HFFc6 (cell line): ENCODE measurements around the gene ZNRF4. TPM values are rescaled to one million over a fixed set of nuclear protein-coding genes. Genes with fewer than 3 reads are reported as not detected.

ENCODE experiments used
- DNase-seq: peaks from one replicate; pipeline ENCODE4 v3.0.0-alpha.2; 2018
- H3K27ac Mint-ChIP-seq: 2 replicates; pipeline ENCODE4 v1.8.0; 2020; ENCODE audit warnings: mild to moderate bottlenecking, mixed read lengths
- H3K27me3 Mint-ChIP-seq: 2 replicates; pipeline ENCODE4 v1.8.0; 2021; ENCODE audit warnings: mild to moderate bottlenecking, moderate library complexity, mixed read lengths; ENCODE audit not compliant: insufficient read depth
- H3K36me3 Mint-ChIP-seq: 2 replicates; pipeline ENCODE4 v1.8.0; 2021; ENCODE audit warnings: low read depth, mixed read lengths
- H3K4me1 Mint-ChIP-seq: 2 replicates; pipeline ENCODE4 v1.8.0; 2020; ENCODE audit warnings: low read depth, mixed read lengths
- H3K4me3 Mint-ChIP-seq: 2 replicates; pipeline ENCODE4 v1.8.0; 2020; ENCODE audit warnings: mild to moderate bottlenecking, moderate library complexity, mixed read lengths
- H3K9me3 Mint-ChIP-seq: 2 replicates; pipeline ENCODE4 v1.8.0; 2020; ENCODE audit warnings: mild to moderate bottlenecking, mixed read lengths
- total RNA-seq, 6 experiments: library from RNA; stranded (reverse); fragmentation: NEBNext Ultra II Directional; extraction: Animal tissue kit (Norgen Biotek cat#: 25700); gene quantifications; 2 replicates in 1 of 6; 3 replicates in 5 of 6; pipeline ENCODE4 v1.2.3, GENCODE V29; 2021
- TF ChIP-seq, protein P1 (sequence below): fragments of 200-600 bp; sonication (generic); IDR thresholded peaks from 2 replicates; pipeline ENCODE4 v1.5.0; 2021; ENCODE audit warnings: antibody characterized with exemption, mild to moderate bottlenecking

ZNRF4 gene
- total RNA-seq, 6 experiments from 2014 or later: not detected

DNA sequence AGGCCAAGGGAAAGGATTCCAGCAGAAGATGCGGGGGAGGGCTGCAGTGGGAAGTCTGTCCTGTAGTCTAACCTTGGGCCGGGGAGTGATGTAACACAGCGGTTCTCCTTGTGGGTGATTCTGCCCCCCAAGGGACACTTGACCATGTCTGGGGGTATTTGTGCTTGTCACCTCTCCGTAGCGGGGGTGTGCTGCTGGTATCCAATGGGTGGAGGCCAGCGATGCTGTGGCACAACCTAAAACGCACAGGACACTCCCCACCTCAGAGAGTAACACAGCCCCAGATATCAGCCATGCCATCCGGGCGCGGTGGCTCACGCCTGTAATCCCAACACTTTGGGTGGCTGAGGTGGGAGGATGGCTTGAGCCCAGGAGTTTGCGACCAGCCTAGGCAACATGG is 36.3 kb downstream of the ZNRF4 start:
- TF ChIP-seq, protein P1, sequence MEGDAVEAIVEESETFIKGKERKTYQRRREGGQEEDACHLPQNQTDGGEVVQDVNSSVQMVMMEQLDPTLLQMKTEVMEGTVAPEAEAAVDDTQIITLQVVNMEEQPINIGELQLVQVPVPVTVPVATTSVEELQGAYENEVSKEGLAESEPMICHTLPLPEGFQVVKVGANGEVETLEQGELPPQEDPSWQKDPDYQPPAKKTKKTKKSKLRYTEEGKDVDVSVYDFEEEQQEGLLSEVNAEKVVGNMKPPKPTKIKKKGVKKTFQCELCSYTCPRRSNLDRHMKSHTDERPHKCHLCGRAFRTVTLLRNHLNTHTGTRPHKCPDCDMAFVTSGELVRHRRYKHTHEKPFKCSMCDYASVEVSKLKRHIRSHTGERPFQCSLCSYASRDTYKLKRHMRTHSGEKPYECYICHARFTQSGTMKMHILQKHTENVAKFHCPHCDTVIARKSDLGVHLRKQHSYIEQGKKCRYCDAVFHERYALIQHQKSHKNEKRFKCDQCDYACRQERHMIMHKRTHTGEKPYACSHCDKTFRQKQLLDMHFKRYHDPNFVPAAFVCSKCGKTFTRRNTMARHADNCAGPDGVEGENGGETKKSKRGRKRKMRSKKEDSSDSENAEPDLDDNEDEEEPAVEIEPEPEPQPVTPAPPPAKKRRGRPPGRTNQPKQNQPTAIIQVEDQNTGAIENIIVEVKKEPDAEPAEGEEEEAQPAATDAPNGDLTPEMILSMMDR: no peak
- Mint-ChIP-seq H3K4me1 (peaks cover 7% of the 10 kb centered on the region; the same call in 1 of the 2 replicates), H3K27me3 (peaks cover 61% of the 10 kb centered on the region), H3K36me3 (no peaks in the 10 kb centered on the region), H3K4me3 (no peak overlapping the region), H3K9me3 (no peaks in the 10 kb centered on the region), H3K27ac (no peak overlapping the region)
- no peak for DNase-seq

DNA sequence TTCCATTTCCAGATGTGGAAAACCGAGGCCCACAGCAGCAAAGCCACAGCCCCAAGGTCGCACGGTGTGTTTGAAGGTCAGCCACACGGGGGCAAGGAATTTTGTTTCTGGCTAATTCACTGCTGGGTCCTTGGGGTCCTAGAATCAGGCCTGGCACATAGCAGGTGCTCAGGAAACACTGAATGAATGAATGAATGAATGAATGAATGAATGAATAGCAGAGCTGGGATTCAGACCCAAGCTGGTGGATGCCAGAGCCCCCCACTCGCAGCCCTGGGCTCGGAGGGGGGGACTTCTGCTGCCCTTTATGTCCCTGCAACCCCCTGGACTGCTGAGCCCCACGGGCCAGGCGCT is 37.0 kb downstream of the ZNRF4 start:
- H3K27me3 Mint-ChIP-seq: peaks cover 68% of the 10 kb centered on the region
- no peaks in the 10 kb centered on the region for H3K9me3 Mint-ChIP-seq
- DNase-seq: no peak
- no peaks in the 10 kb centered on the region for H3K36me3 Mint-ChIP-seq
- H3K4me3 Mint-ChIP-seq: no peak overlapping the region
- H3K27ac Mint-ChIP-seq: no peak overlapping the region
- TF ChIP-seq, protein P1: no peak
- peaks cover 7% of the 10 kb centered on the region; the same call in 1 of the 2 replicates for H3K4me1 Mint-ChIP-seq

DNA sequence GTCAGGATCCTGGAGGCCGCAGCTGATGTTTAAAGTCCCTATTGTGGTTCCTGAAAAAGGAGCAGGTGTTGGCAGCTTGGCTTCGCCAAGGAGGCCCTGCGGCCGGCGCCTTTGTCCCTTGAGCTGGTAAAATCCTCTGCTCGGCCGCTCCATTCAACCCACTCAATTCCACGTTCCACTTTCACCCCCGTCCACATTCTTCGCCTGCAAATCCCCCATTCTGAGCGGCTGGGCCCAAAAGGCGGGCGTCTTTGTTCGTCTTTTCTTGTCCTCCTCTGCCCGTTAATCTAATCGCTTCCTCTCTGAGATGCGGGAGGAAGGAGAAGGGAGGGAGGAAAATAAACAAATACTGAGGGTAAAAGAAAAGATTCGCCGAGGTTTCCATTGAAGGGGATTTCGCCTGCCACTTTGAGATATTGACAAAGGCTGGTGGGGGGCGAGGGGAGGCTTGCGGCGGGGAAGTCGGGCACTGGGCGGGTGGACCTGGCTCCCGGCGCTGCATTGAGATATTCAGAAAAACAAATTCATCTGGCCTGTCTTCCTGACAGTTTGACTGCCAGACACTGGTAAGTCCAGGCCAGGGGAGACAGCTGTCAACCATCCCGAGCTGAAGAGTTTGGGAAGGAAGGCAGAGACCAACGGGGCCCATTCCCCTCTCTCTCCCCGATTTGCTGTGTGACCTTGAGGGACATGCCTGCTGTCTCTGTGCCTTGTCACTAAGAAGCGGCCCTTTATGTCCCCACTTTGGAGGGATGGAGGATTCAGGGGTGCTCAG is 37.6 kb downstream of the ZNRF4 start:
- DNase-seq: no peak
- no peak overlapping the region for H3K27ac Mint-ChIP-seq
- peaks cover 7% of the 10 kb centered on the region; the same call in 1 of the 2 replicates for H3K4me1 Mint-ChIP-seq
- H3K9me3 Mint-ChIP-seq: no peaks in the 10 kb centered on the region
- TF ChIP-seq, protein P1: no peak
- no peak overlapping the region for H3K4me3 Mint-ChIP-seq
- H3K27me3 Mint-ChIP-seq: peaks cover 72% of the 10 kb centered on the region
- H3K36me3 Mint-ChIP-seq: no peaks in the 10 kb centered on the region

DNA sequence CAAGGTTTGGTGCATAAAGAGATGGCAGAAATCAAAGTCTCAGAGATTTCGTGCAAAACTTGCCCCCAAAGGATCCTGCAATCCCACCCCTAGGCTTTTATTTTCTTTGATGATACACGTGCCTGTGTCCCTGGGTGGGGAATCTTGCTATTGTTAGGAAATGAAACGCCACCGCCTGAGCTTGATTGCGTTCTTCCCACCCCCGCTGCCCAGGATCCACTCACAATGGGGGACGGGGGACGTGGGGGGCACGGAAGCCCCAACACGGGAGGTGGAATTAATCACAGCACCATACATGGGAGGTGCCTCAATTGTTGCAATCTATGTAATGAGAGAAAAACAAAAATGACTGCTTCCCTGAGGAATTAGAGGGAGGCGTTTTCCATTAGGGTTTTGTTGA is 39.6 kb downstream of the ZNRF4 start:
- TF ChIP-seq, protein P1: no peak
- Mint-ChIP-seq H3K36me3 (no peaks in the 10 kb centered on the region), H3K9me3 (no peaks in the 10 kb centered on the region), H3K4me1 (peaks cover 2% of the 10 kb centered on the region; the same call in 1 of the 2 replicates), H3K4me3 (no peak overlapping the region), H3K27me3 (peaks cover 72% of the 10 kb centered on the region), H3K27ac (no peak overlapping the region)
- DNase-seq: no peak

DNA sequence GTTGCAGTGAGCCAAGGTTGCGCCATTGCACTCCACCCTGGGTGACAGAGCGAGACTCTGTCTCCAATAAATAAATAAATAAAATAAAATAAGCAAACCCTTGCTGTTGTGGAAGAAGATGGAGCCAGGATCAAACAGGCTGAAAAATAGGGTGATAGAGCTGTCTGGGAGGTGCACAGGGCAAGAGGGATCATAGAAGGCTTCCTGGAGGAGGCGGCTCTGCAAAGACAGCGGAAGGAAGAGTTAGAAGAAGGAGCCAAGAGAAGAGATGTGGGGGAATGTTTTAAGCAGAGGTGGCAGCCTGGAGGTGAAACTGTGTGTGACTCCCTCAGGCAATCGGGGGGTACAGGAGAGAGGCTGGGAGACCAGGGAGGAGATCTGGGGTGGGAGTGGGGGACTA is 40.6 kb downstream of the ZNRF4 start:
- Mint-ChIP-seq H3K4me3 (no peak overlapping the region), H3K27me3 (peaks cover 63% of the 10 kb centered on the region), H3K27ac (no peak overlapping the region), H3K4me1 (no peaks in the 10 kb centered on the region), H3K36me3 (no peaks in the 10 kb centered on the region), H3K9me3 (no peaks in the 10 kb centered on the region)
- TF ChIP-seq, protein P1: no peak
- no peak for DNase-seq
